HG02970 (cell line): ENCODE measurements around the gene KMT2D.
A peak's percentile ranks its signal among the peaks of the same experiment; 100 is the strongest.

Experiments
- ATAC-seq: cut with Tn5 transposase; IDR thresholded peaks from one replicate; pipeline ENCODE4 v1.9.1; 2021; ENCODE audit warnings: mild to moderate bottlenecking, moderate library complexity, moderate number of reproducible peaks; ENCODE audit not compliant: unreplicated experiment, low FRiP score

KMT2D gene

DNA sequence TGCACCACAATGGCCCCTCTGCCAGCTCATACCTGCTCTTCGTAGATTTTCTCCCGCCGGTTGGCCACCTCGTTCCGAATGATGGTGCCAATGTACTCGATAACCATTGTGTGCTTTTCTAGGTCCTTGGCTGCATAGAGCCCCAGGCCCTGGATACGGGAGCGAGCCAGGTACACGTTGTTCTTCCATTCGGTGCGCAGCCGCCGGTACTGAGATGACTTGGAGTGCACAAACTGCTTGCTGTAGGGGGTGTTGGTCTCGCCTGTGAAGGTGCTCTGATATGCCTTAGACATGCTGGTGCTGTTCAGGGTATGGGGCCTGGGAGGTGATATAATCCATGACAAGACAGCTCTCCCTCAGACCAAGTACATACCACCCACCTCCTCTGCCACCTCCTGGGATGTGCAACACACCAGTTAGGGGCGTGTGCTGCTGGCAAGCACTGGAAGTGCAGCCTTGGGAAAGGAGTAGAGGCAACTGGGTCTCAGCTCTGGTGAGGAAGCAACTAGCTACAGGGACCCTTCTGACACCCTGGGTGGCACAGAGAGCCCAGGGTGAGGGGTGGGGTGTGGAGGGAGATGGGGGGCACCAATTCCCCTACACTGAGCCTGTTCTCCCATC, 37.9 kb downstream of the KMT2D start:
- ATAC-seq = no peak

DNA sequence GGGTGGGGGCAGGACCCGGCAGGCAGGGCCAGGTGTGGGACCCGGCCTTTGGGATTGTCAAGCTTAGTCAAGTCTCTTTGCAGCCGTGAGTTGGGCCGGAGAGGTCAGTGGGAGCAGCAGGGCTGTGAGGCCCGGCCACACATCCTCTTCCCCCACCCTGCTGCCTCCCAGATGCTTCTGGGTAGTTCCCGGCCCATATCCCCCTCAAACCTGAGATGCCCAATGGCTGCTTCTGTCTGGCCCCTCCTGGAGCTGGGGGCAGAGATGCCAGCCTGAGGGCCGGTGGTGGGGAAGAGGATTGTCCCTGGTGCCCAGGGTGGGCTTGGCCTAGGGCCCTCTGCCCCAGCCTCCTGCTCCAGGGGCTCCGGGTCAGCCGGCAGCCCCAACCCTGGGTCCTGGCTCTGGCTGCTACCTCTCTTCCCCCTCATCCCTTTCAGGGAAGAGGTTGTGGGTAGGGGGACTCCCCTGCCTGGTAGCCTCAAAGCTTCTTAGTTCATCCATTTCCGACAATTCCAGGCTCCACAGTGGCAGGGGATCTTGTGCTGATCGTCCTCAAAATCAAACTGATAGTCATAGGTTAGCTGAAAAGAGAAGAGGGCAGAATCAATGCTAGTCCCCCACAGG, 39.2 kb downstream of the KMT2D start:
- ATAC-seq = no peak

DNA sequence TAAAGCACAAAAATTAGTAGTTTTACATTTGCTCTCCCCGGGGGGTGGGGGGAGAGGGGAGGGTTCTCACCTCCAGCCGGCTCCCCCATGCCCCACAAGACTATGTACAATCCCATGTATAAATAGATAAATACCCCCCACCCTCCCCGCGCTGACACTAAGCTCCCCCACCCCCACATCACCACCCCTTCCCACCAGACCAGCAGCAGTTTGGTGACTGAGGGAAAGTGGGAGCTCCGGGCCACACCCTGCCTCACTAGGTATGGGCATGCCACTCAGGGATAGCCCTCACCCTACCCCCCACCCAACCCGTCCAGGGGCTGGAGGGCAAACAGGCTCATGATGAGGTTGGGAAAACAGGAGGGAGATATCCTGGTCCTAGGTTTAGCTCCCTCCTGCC, 40.2 kb downstream of the KMT2D start:
- ATAC-seq = no peak

DNA sequence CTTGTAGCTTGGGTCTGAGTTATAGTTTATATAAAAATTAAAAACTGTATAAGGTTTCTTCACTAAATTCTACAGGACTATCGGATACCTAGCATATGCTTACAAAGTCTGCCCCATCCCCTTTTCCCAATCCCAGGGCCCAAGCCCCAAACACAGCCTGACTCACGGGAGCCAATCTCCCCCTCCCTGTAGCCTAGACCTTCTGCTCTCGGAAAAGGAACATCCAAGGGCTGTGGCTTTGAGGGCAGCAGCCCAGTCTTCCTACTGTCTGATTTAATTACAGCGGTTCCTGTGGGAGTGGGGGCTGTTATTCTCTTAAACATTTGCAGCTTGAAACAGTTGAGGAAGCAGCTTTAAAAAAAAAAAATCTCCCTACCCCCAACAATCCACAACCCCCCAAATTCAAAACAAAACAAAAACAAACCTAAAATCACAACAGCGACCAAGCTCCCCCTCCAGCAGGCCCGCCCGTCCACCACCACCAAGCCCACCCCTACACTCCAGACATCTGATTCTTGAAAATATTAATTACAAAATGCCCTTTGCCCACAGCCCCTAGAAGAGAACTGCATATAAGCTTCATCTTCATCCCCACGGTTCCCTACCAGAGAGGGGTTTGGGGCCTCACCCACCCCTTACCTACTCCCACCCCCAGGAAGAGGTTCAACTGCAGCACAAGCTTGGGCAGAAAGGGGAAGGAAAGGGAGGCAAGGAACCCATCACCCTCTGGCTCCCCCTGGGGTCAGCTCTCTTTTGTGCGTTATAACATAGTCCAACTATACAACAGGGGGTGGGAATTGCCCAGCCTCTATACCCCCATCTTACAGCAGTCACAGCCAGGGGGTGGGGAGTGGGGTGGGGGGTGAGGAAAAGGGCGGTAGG, 40.9 kb downstream of the KMT2D start:
- ATAC-seq = no peak

DNA sequence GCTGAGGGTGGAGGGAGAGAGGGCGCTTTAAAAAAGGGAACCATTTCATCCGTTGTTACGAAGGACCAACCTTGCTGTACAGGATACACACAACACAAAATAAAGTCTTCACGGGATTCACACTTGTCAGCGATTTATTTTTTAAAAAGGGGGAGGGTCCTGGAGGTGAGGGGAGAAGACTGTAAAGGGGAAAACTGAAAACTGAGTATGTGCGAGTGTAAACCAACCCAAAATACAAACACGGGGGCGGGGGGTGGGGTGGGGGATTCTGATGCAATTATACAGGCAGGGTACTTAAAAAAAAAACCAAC, 41.5 kb downstream of the KMT2D start:
- ATAC-seq = no peak

DNA sequence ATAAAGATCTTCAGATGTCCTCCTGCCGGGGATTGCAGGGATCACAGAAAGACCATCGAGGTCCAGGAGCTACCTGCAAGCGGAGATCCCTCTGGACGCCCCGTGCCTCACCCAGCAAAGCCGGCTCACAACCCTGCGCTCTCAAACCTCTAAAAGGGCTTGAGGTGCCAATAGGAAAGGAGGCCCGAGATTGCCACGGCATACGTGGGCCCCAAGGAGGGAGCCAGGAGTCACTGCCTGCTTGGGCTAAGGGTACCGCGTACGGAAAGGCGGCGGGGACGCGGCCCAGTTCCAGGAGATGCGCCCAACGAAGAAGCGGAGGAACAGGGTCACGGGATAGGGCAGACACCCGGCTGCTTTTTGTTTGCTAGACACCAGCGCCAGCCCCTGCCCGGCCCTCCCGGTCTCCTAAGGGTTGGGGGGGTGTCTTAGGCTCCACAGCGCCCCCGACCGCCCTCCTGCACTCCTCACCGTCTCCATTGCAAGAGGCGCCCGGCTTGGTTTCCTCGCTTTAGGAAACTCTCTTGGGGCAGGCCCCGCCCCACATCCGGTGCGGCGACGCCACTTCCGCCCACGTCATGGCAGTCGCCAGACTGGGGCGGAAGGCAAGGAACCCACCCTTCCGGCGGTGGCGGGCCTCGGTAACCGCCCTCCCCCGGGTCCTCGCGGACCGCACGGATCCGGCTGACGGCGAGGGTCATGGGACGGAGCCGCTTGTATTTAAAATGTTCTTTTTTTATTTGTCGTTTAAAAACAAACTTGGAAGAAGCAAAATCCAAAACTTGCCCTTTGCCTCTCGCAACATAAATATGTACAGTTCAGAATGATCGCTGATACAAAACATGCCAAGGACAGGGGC, 42.1 kb downstream of the KMT2D start, which contains the start of gene PRKAG1:
Gene PRKAG1, minus strand, starts transcription at position 516 of the 859 bp plus-strand sequence. Its CDS starts 36 bp downstream, at position 480.
- peak; percentile 88 for ATAC-seq

DNA sequence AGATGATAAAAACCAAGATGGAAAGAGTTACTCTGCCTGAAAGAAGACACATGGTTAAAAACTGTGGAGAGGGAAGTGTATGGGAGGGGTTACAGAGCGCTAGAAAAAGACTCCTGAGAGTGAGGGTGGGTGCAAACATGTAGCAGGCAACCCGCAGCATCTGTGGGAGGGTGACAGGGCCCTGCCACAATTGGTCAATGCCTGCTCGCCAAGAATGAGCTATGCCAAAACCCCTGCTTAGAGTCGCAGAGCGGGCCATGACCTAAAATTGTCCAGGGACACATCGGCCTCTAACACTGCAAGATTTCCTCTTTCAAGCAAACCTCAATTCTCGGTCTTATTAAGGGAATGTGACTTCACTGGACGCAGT, 42.7 kb downstream of the KMT2D start:
- no peak for ATAC-seq

DNA sequence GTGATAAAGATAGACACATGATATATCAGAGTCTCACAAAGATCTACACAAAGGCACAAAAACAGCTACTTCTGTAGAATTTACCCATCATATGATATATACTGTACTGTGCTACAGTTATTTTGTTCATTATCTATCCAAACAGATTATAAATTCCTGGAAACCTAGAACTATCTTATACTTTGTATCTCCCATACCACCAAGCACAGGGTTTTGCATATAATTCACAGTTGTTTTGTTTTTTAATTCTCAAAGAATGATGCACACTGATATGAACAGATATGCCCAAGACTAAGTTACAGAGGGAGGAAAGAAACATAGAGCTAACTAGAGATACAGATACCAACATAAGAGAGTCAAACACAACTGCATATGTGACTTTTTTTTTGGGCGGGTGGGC, 45.4 kb downstream of the KMT2D start:
- ATAC-seq = no peak

DNA sequence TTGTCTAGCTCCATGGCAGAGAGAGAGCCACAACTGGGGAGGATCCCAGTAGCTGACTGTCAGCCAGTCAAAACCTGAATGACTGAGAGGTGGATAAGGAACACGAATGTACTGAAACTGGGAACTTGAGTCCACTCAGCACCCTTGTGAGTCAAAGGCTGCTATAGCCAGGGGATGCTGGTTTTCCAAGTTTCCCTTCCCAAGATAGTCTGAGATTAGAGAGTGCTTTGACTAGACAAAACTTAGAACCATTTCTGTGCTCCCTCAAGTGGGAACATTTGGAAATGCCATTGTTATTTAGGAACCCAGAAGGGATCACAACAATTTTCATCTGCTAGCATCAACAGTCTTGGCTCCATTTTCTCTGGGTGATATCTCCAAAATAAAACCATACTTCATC, 46.0 kb downstream of the KMT2D start:
- ATAC-seq = no peak

DNA sequence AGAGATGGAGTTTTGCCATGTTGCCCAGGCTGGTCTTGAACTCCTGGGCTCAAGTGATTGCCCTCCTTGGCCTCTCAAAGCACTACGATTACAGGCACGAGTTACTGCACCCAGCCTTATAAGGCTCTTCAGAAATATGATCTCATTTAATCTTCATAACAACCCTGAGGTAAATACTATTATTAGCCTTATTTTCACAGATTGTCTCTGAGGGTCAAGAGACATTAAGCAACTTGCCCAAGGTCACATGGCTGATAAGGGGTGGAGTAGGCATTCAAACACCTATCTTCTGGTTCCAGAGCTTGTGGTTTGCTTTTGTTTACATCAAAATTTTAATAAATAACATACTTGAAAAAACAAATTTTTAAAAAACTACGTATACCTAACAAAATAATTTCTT, 47.2 kb downstream of the KMT2D start:
- ATAC-seq = no peak

DNA sequence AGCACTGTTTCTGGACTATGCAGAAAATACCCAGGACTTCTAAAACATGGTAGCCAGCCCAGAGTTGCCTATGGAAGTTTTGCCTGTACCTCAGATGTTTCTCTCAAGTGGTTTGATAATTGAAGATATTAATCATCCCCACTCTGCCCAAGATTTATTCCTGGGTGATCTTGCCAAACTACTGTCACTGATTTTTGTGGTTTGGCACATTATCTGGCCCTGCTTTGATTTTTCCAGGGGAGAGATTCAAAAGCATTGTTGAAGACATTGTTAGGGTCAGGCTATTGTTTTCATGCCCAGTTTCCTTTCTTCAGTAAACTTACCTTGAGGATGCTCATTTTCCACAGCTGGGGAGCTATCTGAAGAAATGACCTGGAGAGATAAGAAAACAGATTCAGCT, 47.9 kb downstream of the KMT2D start:
- no peak for ATAC-seq
